MM.1S (cell line): ENCODE measurements around the gene CTNNA1.

Source experiments
- EZH2 ChIP-seq: fragments of 300-600 bp; sonication (generic); optimal IDR thresholded peaks from 2 replicates; pipeline ENCODE3; 2017; ENCODE audit warnings: low read depth, mild to moderate bottlenecking, antibody characterized with exemption, low read length, mixed read lengths
- TF ChIP-seq, protein P1 (sequence below): fragments of 300-600 bp; sonication (generic); IDR thresholded peaks from 2 replicates; pipeline ENCODE4 v1.5.1; 2016; ENCODE audit warnings: antibody characterized with exemption, low read length, mixed read lengths

DNA sequence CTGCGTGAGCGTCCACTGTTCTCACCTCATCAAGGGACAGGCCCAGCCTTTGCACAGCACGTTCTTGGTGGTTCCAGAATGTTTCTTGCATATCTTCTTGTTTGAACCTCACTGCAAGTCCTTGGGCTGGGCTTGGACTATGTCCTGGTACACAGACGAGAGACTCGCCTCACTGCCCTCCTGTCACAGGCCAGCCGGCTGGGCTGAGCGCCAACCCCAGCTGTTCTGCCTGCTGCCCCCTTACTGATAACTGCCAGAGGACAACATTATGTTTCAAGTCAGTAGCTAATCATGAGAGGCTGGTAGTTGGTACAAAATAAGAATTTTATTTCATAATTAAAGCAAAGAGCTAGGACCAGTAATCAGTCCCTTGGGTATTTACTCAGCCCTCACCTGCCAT is 174.8 kb downstream of the CTNNA1 start:
- TF ChIP-seq EZH2 = no peak
- TF ChIP-seq, protein P1, sequence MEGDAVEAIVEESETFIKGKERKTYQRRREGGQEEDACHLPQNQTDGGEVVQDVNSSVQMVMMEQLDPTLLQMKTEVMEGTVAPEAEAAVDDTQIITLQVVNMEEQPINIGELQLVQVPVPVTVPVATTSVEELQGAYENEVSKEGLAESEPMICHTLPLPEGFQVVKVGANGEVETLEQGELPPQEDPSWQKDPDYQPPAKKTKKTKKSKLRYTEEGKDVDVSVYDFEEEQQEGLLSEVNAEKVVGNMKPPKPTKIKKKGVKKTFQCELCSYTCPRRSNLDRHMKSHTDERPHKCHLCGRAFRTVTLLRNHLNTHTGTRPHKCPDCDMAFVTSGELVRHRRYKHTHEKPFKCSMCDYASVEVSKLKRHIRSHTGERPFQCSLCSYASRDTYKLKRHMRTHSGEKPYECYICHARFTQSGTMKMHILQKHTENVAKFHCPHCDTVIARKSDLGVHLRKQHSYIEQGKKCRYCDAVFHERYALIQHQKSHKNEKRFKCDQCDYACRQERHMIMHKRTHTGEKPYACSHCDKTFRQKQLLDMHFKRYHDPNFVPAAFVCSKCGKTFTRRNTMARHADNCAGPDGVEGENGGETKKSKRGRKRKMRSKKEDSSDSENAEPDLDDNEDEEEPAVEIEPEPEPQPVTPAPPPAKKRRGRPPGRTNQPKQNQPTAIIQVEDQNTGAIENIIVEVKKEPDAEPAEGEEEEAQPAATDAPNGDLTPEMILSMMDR = no peak
